K562 (cell line): ENCODE measurements around the gene ZNF343. TPM values are rescaled to one million over a fixed set of nuclear protein-coding genes. Genes with fewer than 3 reads are reported as not detected.
A peak's percentile ranks its signal among the peaks of the same experiment; 100 is the strongest.

ENCODE experiments used
- CBFA2T2 ChIP-seq: fragments of 450-650 bp; conservative IDR thresholded peaks from 2 replicates; pipeline ENCODE4 v1.6.1; 2017; ENCODE audit warnings: mild to moderate bottlenecking
- CBX8 ChIP-seq: fragments of 200-600 bp; sonication (generic); IDR thresholded peaks from 2 replicates; pipeline ENCODE4 v1.6.1; 2012; ENCODE audit warnings: borderline replicate concordance, mixed run types, low read depth, mild to moderate bottlenecking, moderate library complexity, mixed read lengths, low read length, control low read depth, inconsistent platforms; ENCODE audit not compliant: poor library complexity, severe bottlenecking; ENCODE audit errors: extremely low read depth
- CC2D1A ChIP-seq: fragments of 450-650 bp; IDR thresholded peaks from 2 replicates; pipeline ENCODE4 v1.6.1; 2017; ENCODE audit warnings: mild to moderate bottlenecking
- CHD2 ChIP-seq: IDR thresholded peaks from 2 replicates; pipeline ENCODE4 v1.6.1; 2011; ENCODE audit warnings: low read depth, low read length
- CREB1 ChIP-seq, 2 experiments: sonication (generic) in 1 of 2; formaldehyde crosslinking in 1 of 2; IDR thresholded peaks; 2 replicates each; pipeline versions ENCODE4 v1.6.1 to v1.8.0; 2012 to 2022; ENCODE audit warnings: inconsistent platforms in 1 of 2, mild to moderate bottlenecking in 1 of 2, missing genetic modification reagents in 1 of 2, moderate library complexity in 1 of 2
- CSDE1 ChIP-seq, 2 experiments: fragments of 450-650 bp; IDR thresholded peaks; 2 replicates each; pipeline ENCODE4 v1.6.1; 2016; ENCODE audit warnings: mild to moderate bottlenecking in 1 of 2
- ETV5 ChIP-seq: sonication (generic); formaldehyde crosslinking; IDR thresholded peaks from 2 replicates; pipeline ENCODE4 v1.4.0; 2020; ENCODE audit warnings: low read depth, mild to moderate bottlenecking, missing genetic modification reagents
- GABPA ChIP-seq: fragments of 200-800 bp; sonication (Bioruptor generic); conservative IDR thresholded peaks from 2 replicates; pipeline ENCODE4 v1.6.1; 2016; ENCODE audit warnings: low read depth, missing genetic modification characterization, missing compliant biosample characterization
- GATAD2A ChIP-seq: fragments of 450-650 bp; IDR thresholded peaks from 2 replicates; pipeline ENCODE4 v1.6.1; 2017
- HMGN3 ChIP-seq: IDR thresholded peaks from 2 replicates; pipeline ENCODE4 v1.6.1; 2011; ENCODE audit warnings: borderline replicate concordance, low read depth, mild to moderate bottlenecking, mixed read lengths, low read length; ENCODE audit not compliant: insufficient read length; ENCODE audit errors: extremely low read depth
- HOMEZ ChIP-seq: fragments of 250-450 bp; sonication (Bioruptor Pico); IDR thresholded peaks from 2 replicates; pipeline ENCODE4 v1.4.0; 2020; ENCODE audit warnings: mild to moderate bottlenecking, moderate library complexity
- KLF1 ChIP-seq: fragments of 450-650 bp; IDR thresholded peaks from 2 replicates; pipeline ENCODE4 v1.6.1; 2016; ENCODE audit warnings: missing genetic modification characterization, missing compliant biosample characterization
- KLF10 ChIP-seq: fragments of 250-450 bp; sonication (Bioruptor Pico); IDR thresholded peaks from 2 replicates; pipeline ENCODE4 v1.6.1; 2021; ENCODE audit warnings: matching md5 sums
- NFIC ChIP-seq: fragments of 450-650 bp; IDR thresholded peaks from 2 replicates; pipeline ENCODE4 v1.6.1; 2017; ENCODE audit warnings: mild to moderate bottlenecking, inconsistent platforms
- PHB2 ChIP-seq: fragments of 450-650 bp; IDR thresholded peaks from 2 replicates; pipeline ENCODE4 v1.6.1; 2017; ENCODE audit warnings: low read depth
- PHF21A ChIP-seq: fragments of 450-650 bp; IDR thresholded peaks from 2 replicates; pipeline ENCODE4 v1.6.1; 2017; ENCODE audit warnings: low read depth, borderline replicate concordance
- PML ChIP-seq: IDR thresholded peaks from 2 replicates; pipeline ENCODE4 v1.6.1; 2012; ENCODE audit warnings: low read length, inconsistent platforms
- RBFOX2 ChIP-seq: fragments of 200-400 bp; formaldehyde crosslinking; IDR thresholded peaks from 2 replicates; pipeline ENCODE4 v1.6.1; 2017; ENCODE audit warnings: low read depth, mild to moderate bottlenecking, low read length, moderate library complexity
- SMAD1 ChIP-seq: fragments of 150-350 bp; IDR thresholded peaks from 2 replicates; pipeline ENCODE4 v1.6.1; 2014; ENCODE audit warnings: low read length, low read depth; ENCODE audit not compliant: partially characterized antibody
- TBP ChIP-seq: optimal IDR thresholded peaks from 2 replicates; pipeline ENCODE3; 2011; ENCODE audit warnings: low read depth, low read length, improper control_type of control experiment
- WHSC1 ChIP-seq: IDR thresholded peaks from one replicate; pipeline ENCODE4 v1.6.1; 2012; ENCODE audit warnings: low read length, control low read depth, inconsistent platforms
- ZNF224 ChIP-seq: sonication (generic); formaldehyde crosslinking; IDR thresholded peaks from 2 replicates; pipeline ENCODE4 v1.8.0; 2022; ENCODE audit warnings: mild to moderate bottlenecking, missing genetic modification reagents
- ZNF282 ChIP-seq: sonication (generic); formaldehyde crosslinking; IDR thresholded peaks from 2 replicates; pipeline ENCODE4 v1.8.1; 2023; ENCODE audit warnings: missing genetic modification reagents
- ZNF586 ChIP-seq: fragments of 450-650 bp; formaldehyde crosslinking; conservative IDR thresholded peaks from 2 replicates; pipeline ENCODE4 v1.4.0; 2020; ENCODE audit warnings: mild to moderate bottlenecking, moderate library complexity
- ZNF780A ChIP-seq: fragments of 250-450 bp; sonication (Bioruptor Pico); IDR thresholded peaks from 2 replicates; pipeline ENCODE4 v1.5.0; 2021; ENCODE audit warnings: mild to moderate bottlenecking
- polyA plus RNA-seq, 8 experiments: library from polyadenylated mRNA; depleted of rRNA in 4 of 8; stranded (reverse) in 5 of 8; unstranded in 3 of 8; fragments of >200 nt; fragmentation: Nextera tagmentation in 2 of 8; fragmentation: Illumina TruSeq in 1 of 8; extraction: Ambion mirVana in 2 of 8; extraction: Trizol in 1 of 8; gene quantifications; 2 replicates each; pipeline versions ENCODE4 v1.2.1 to v1.2.3, GENCODE V29; 2011 to 2014; ENCODE audit warnings: inconsistent platforms in 1 of 8, missing spikeins in 1 of 8
- total RNA-seq, 7 experiments: library from RNA; depleted of rRNA in 6 of 7; stranded (reverse); fragments of >200 nt in 6 of 7; fragmentation: Illumina TruSeq in 2 of 7; extraction: Trizol in 2 of 7; gene quantifications; 2 replicates each; pipeline versions ENCODE4 v1.2.1 to v1.2.3, GENCODE V29; 2011 to 2021; ENCODE audit warnings: low replicate concordance in 1 of 7
- TF ChIP-seq, protein P1 (sequence below): fragments of 250-450 bp; sonication (Bioruptor Pico); IDR thresholded peaks from 2 replicates; pipeline ENCODE4 v1.4.0; 2020; ENCODE audit warnings: mild to moderate bottlenecking, moderate library complexity

Gene ZNF343
- total and polyA plus RNA-seq, 9 of the 15 experiments (the other 6 are each of a cell fraction or from before 2014, with no cell fraction given): 1.4 to 9.8 (median 6.4) TPM

GRCh38 chr20:2470423-2471193, 38.1 kb downstream of the ZNF343 start, which contains the start of gene SNRPB (continued):
- TF ChIP-seq CBX8: no peak
- TF ChIP-seq, protein P1, sequence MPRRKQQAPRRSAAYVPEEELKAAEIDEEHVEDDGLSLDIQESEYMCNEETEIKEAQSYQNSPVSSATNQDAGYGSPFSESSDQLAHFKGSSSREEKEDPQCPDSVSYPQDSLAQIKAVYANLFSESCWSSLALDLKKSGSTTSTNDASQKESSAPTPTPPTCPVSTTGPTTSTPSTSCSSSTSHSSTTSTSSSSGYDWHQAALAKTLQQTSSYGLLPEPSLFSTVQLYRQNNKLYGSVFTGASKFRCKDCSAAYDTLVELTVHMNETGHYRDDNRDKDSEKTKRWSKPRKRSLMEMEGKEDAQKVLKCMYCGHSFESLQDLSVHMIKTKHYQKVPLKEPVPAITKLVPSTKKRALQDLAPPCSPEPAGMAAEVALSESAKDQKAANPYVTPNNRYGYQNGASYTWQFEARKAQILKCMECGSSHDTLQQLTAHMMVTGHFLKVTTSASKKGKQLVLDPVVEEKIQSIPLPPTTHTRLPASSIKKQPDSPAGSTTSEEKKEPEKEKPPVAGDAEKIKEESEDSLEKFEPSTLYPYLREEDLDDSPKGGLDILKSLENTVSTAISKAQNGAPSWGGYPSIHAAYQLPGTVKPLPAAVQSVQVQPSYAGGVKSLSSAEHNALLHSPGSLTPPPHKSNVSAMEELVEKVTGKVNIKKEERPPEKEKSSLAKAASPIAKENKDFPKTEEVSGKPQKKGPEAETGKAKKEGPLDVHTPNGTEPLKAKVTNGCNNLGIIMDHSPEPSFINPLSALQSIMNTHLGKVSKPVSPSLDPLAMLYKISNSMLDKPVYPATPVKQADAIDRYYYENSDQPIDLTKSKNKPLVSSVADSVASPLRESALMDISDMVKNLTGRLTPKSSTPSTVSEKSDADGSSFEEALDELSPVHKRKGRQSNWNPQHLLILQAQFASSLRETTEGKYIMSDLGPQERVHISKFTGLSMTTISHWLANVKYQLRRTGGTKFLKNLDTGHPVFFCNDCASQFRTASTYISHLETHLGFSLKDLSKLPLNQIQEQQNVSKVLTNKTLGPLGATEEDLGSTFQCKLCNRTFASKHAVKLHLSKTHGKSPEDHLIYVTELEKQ (CRISPR knock-in tag): no peak
- peak; percentile 98 for TF ChIP-seq ETV5
- peak; percentile 99 for TF ChIP-seq RBFOX2
- TF ChIP-seq PHF21A: peak; percentile 15; the same call in 1 of the 2 replicates
- no peak for TF ChIP-seq ZNF282 (CRISPR knock-in tag)
- peak; percentile 66 for TF ChIP-seq NFIC
- no peak for TF ChIP-seq CBFA2T2
- peak; percentile 100 for TF ChIP-seq GABPA (tag)
- TF ChIP-seq CREB1 (IDR thresholded peaks at IDR 0.05): peak; percentile 53
- TF ChIP-seq CREB1 (CRISPR knock-in tag; IDR thresholded peaks at IDR 0.05): peak; percentile 86
- peak; percentile 54; the same call in 1 of the 2 replicates for TF ChIP-seq CC2D1A
- no peak for TF ChIP-seq PHB2
- 0 out of 2 replicates have a peak, but pooled peaks have one; percentile 9 for TF ChIP-seq CHD2
- peak; percentile 85 for TF ChIP-seq PML
- TF ChIP-seq HMGN3: peak; percentile 30
- no peak for TF ChIP-seq HOMEZ
- no peak for TF ChIP-seq WHSC1
- no peak for TF ChIP-seq KLF10 (CRISPR knock-in tag)
- peak in 1 of 2 experiments; percentile 38; a peak in 1 of 4 replicates for TF ChIP-seq CSDE1 (IDR thresholded peaks at IDR 0.05)
- TF ChIP-seq GATAD2A: 0 out of 2 replicates have a peak, but pooled peaks have one; percentile 42
- TF ChIP-seq ZNF780A (CRISPR knock-in tag): no peak
- TF ChIP-seq ZNF586 (CRISPR knock-in tag): no peak
- peak; percentile 80 for TF ChIP-seq SMAD1
- peak; percentile 96 for TF ChIP-seq TBP
- TF ChIP-seq ZNF224 (CRISPR knock-in tag): no peak
- TF ChIP-seq KLF1 (tag): peak; percentile 95
